Right atrium auricular region (tissue), 2 donors: ENCODE results near the gene CPA4. TPM values are rescaled to one million over a fixed set of nuclear protein-coding genes. Genes with fewer than 3 reads are reported as not detected.

ENCODE experiments used
- DNase-seq: peaks from one replicate; pipeline ENCODE4 v3.0.0-alpha.2; 2019; ENCODE audit warnings: low spot score
- H3K27ac ChIP-seq, 2 donors: fragments of 200-600 bp; sonication (generic); 1 replicate in 1 of 2; 2 replicates in 1 of 2; pipeline ENCODE4 v1.5.1; 2016 to 2019
- H3K27me3 ChIP-seq, 2 donors: fragments of 200-600 bp; sonication (generic); one replicate each; pipeline versions ENCODE4 v1.5.1 to v1.6.0; 2017 to 2019
- H3K36me3 ChIP-seq: fragments of 200-600 bp; sonication (generic); one replicate; pipeline ENCODE4 v1.5.1; 2016
- H3K4me1 ChIP-seq, 2 donors: fragments of 200-600 bp; sonication (generic); one replicate each; pipeline versions ENCODE4 v1.5.1 to v1.6.0; 2017 to 2019
- H3K4me3 ChIP-seq, 2 donors: fragments of 200-600 bp; sonication (generic); 1 replicate in 1 of 2; 2 replicates in 1 of 2; pipeline ENCODE4 v1.5.1; 2017 to 2019; ENCODE audit warnings: mild to moderate bottlenecking in 1 of 2, moderate library complexity in 1 of 2
- H3K9me3 ChIP-seq, 2 donors: fragments of 200-600 bp; sonication (generic); one replicate each; pipeline ENCODE4 v1.5.1; 2019
- total RNA-seq, 2 donors: library from RNA; depleted of rRNA; stranded (reverse); fragments of >200 nt; gene quantifications; one replicate each; pipeline ENCODE4 v1.1.0, GENCODE V29; 2016
- TF ChIP-seq, protein P1 (sequence below), 2 donors: fragments of 200-600 bp; sonication (generic); IDR thresholded peaks; one replicate each; pipeline ENCODE4 v1.5.1; 2019; ENCODE audit warnings: antibody characterized with exemption in 2 of 2

The CPA4 gene
- total RNA-seq, 2 donors from 2014 or later, result 2.0 to 6.0 TPM

DNA sequence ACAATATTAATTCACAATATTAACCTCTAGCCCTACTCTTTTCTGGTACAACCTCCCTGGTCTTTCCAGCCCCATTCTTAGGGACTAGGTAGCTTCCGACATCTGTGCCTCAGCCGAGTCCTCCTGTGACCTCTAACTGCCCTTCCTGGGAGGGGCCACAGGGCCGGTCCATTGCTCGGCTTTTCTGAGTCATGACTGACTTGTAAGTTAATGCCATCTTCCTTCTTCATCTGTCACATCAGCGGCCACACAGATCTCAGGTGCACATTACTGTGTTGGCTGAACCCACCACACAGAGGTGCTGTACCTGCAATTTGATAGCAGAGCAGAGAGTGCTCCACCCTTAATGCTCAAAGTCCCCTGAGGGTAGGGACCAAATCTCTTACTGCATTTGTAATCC lies 4.1 kb upstream of the CPA4 start:
- no peak for DNase-seq
- no peaks in the 10 kb centered on the region for H3K36me3 ChIP-seq
- TF ChIP-seq, protein P1, sequence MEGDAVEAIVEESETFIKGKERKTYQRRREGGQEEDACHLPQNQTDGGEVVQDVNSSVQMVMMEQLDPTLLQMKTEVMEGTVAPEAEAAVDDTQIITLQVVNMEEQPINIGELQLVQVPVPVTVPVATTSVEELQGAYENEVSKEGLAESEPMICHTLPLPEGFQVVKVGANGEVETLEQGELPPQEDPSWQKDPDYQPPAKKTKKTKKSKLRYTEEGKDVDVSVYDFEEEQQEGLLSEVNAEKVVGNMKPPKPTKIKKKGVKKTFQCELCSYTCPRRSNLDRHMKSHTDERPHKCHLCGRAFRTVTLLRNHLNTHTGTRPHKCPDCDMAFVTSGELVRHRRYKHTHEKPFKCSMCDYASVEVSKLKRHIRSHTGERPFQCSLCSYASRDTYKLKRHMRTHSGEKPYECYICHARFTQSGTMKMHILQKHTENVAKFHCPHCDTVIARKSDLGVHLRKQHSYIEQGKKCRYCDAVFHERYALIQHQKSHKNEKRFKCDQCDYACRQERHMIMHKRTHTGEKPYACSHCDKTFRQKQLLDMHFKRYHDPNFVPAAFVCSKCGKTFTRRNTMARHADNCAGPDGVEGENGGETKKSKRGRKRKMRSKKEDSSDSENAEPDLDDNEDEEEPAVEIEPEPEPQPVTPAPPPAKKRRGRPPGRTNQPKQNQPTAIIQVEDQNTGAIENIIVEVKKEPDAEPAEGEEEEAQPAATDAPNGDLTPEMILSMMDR (IDR thresholded peaks at IDR 0.05), result no peak
- H3K4me3 ChIP-seq, result no peak overlapping the region
- H3K27me3 ChIP-seq, result no peaks in the 10 kb centered on the region
- H3K9me3 ChIP-seq, result no peaks in the 10 kb centered on the region
- no peaks in the 10 kb centered on the region for H3K4me1 ChIP-seq
- no peak overlapping the region for H3K27ac ChIP-seq

- no peaks in the 10 kb centered on the region for H3K36me3 ChIP-seq
- H3K9me3 ChIP-seq, result no peaks in the 10 kb centered on the region
- DNase-seq, result no peak
- H3K27ac ChIP-seq, result no peak overlapping the region
- no peaks in the 10 kb centered on the region for H3K4me1 ChIP-seq
- TF ChIP-seq, protein P1 (IDR thresholded peaks at IDR 0.05), result no peak
- no peak overlapping the region for H3K4me3 ChIP-seq
- H3K27me3 ChIP-seq, result no peaks in the 10 kb centered on the region
Observed at GRCh38 chr7:130289478-130289877, 3.5 kb upstream of the CPA4 start.

DNA sequence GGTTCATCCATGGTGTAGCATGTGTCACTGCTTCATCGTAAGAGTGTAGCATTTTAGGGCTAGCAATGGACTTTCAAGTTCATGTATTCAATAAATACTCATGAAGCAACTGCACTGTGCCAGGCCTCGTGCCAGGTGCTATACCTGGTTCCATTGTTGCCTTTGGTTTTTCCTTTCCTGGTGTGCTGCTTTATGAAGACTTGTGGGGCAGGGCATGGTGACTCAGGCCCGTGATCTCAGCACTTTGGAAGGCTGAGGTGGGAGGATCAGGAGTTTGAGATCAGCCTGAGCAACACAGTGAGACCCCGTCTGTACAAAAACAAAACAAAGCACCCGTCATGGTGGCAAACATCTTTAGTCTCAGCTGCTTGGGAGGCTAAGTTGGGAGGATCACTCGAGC lies 2.2 kb upstream of the CPA4 start:
- Histone ChIP-seq H3K4me3 (no peak overlapping the region), H3K9me3 (no peaks in the 10 kb centered on the region), H3K27ac (no peak overlapping the region), H3K4me1 (no peaks in the 10 kb centered on the region), H3K36me3 (no peaks in the 10 kb centered on the region), H3K27me3 (no peaks in the 10 kb centered on the region)
- DNase-seq, result no peak
- TF ChIP-seq, protein P1 (IDR thresholded peaks at IDR 0.05), result no peak

DNA sequence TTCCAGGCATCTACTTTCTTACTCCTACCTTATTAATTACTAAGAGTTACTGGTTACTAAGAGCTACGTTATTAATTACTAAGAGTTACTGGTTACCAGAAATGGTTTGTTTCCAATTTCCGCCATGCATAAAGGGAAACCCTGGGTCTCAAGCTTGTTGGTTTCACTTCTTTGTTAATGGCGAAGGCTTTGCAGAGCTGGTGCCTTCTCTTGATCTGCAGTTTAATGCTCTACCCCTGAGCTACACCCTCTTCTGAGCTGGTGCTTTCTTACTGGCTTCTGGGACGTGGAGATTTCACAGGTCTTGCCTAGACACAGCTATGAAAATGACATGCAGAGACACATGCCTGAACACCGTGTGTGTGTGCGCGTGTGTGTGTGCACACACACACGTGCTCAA lies 560 bp downstream of the CPA4 start:
- Histone ChIP-seq H3K4me3 (no peak overlapping the region), H3K27ac (no peak overlapping the region)

GRCh38 chr7:130294314-130294713 lies 1.4 kb downstream of the CPA4 start:
- no peak for DNase-seq
- Histone ChIP-seq H3K27me3 (no peaks in the 10 kb centered on the region), H3K4me1 (no peaks in the 10 kb centered on the region), H3K9me3 (no peaks in the 10 kb centered on the region), H3K4me3 (no peak overlapping the region), H3K27ac (no peak overlapping the region), H3K36me3 (no peaks in the 10 kb centered on the region)
- TF ChIP-seq, protein P1 (IDR thresholded peaks at IDR 0.05), result no peak

More for the DNA sequence above, 560 bp downstream of the CPA4 start:
- TF ChIP-seq, protein P1 (IDR thresholded peaks at IDR 0.05), result no peak
- Histone ChIP-seq H3K27me3 (no peaks in the 10 kb centered on the region), H3K4me1 (no peaks in the 10 kb centered on the region), H3K36me3 (no peaks in the 10 kb centered on the region), H3K9me3 (no peaks in the 10 kb centered on the region)
- DNase-seq, result no peak

GRCh38 chr7:130296221-130296951 lies 3.4 kb downstream of the CPA4 start:
- Histone ChIP-seq H3K27me3 (no peaks in the 10 kb centered on the region), H3K4me1 (no peaks in the 10 kb centered on the region), H3K9me3 (no peaks in the 10 kb centered on the region), H3K27ac (no peak overlapping the region), H3K4me3 (no peak overlapping the region), H3K36me3 (no peaks in the 10 kb centered on the region)
- no peak for DNase-seq
- TF ChIP-seq, protein P1 (IDR thresholded peaks at IDR 0.05), result no peak
